C4-2B (cell line): ENCODE results near the gene BAHCC1.

Experiments used
- CTCF ChIP-seq: fragments of 450-650 bp; conservative IDR thresholded peaks from 2 replicates; pipeline ENCODE4 v1.5.1; 2017; ENCODE audit warnings: mild to moderate bottlenecking
- ZFX ChIP-seq: fragments of 450-650 bp; IDR thresholded peaks from 2 replicates; pipeline ENCODE4 v1.6.1; 2017

GRCh38 chr17:81410852-81411251, 15.6 kb downstream of the BAHCC1 start:
- TF ChIP-seq CTCF: no peak
- TF ChIP-seq ZFX: no peak
